Globus pallidus (tissue), 1 donor: ENCODE results near the gene MEOX2.

Source experiments
- DNase-seq: peaks from one replicate; pipeline ENCODE4 v3.0.0-alpha.2; 2015; ENCODE audit warnings: low spot score

The MEOX2 gene

GRCh38 chr7:15681186-15681585 is 5.3 kb downstream of the MEOX2 start:
- DNase-seq = no peak

GRCh38 chr7:15680446-15680845 is 6.0 kb downstream of the MEOX2 start:
- DNase-seq = no peak

- DNase-seq = no peak
Measured at GRCh38 chr7:15679306-15679705, 7.2 kb downstream of the MEOX2 start.

GRCh38 chr7:15678653-15679052 is 7.8 kb downstream of the MEOX2 start:
- no peak for DNase-seq

GRCh38 chr7:15675379-15675778 is 11.1 kb downstream of the MEOX2 start:
- no peak for DNase-seq

- DNase-seq = no peak
Measured at GRCh38 chr7:15674586-15674985, 11.9 kb downstream of the MEOX2 start.

- DNase-seq = no peak
Measured at GRCh38 chr7:15669443-15670090, 16.9 kb downstream of the MEOX2 start.

- DNase-seq = no peak
Measured at GRCh38 chr7:15667991-15668390, 18.5 kb downstream of the MEOX2 start.

GRCh38 chr7:15662451-15662850 is 24.0 kb downstream of the MEOX2 start:
- no peak for DNase-seq

- DNase-seq = no peak
Measured at GRCh38 chr7:15658247-15658646, 28.2 kb downstream of the MEOX2 start.

- no peak for DNase-seq
Measured at GRCh38 chr7:15652776-15653290, 33.6 kb downstream of the MEOX2 start.

GRCh38 chr7:15651693-15652092 is 34.8 kb downstream of the MEOX2 start:
- no peak for DNase-seq

- no peak for DNase-seq
Measured at GRCh38 chr7:15650787-15651186, 35.7 kb downstream of the MEOX2 start.

GRCh38 chr7:15648461-15648961 is 38.0 kb downstream of the MEOX2 start:
- peak; percentile 2 for DNase-seq

GRCh38 chr7:15647309-15647708 is 39.2 kb downstream of the MEOX2 start:
- DNase-seq = no peak

GRCh38 chr7:15643000-15643705 is 43.3 kb downstream of the MEOX2 start:
- no peak for DNase-seq

GRCh38 chr7:15628876-15629275 is 57.6 kb downstream of the MEOX2 start:
- DNase-seq = no peak

- DNase-seq = no peak
Measured at GRCh38 chr7:15626041-15626440, 60.4 kb downstream of the MEOX2 start.

GRCh38 chr7:15625466-15625865 is 61.0 kb downstream of the MEOX2 start:
- DNase-seq = no peak

GRCh38 chr7:15621468-15621867 is 65.0 kb downstream of the MEOX2 start:
- DNase-seq = no peak

- no peak for DNase-seq
Measured at GRCh38 chr7:15620491-15621185, 65.8 kb downstream of the MEOX2 start.

GRCh38 chr7:15618275-15618674 is 68.2 kb downstream of the MEOX2 start:
- no peak for DNase-seq

GRCh38 chr7:15612205-15612604 is 74.3 kb downstream of the MEOX2 start:
- DNase-seq = no peak
